HEK293T (cell line): Measurements from ENCODE around the gene GMCL1.
"Not testable (repeated sequence)": the region's sequence is repeated elsewhere in the genome, so short reads cannot be mapped to it uniquely, and the experiment has no call there.

Experiments
- CTCF ChIA-PET: fragments of 350-600 bp; formaldehyde crosslinking; extraction: SDS; loops from one replicate; lab custom pipeline; 2021; ENCODE audit warnings: antibody characterized with exemption, inconsistent platforms; lab: Yijun Ruan, JAX
- POLR2A ChIA-PET: fragments of 350-600 bp; formaldehyde crosslinking; extraction: SDS; loops from one replicate; lab custom pipeline; 2020; ENCODE audit warnings: antibody characterized with exemption, inconsistent platforms; lab: Yijun Ruan, JAX
- DNase-seq: peaks from one replicate; pipeline ENCODE4 v3.0.0; 2012; ENCODE audit warnings: mixed read lengths; ENCODE audit errors: extremely low spot score
- ARNT ChIP-seq: fragments of 450-650 bp; IDR thresholded peaks from 2 replicates; pipeline ENCODE4 v1.6.1; 2017; ENCODE audit warnings: mild to moderate bottlenecking
- BHLHE40 ChIP-seq: fragments of 450-650 bp; IDR thresholded peaks from 2 replicates; pipeline ENCODE4 v1.6.1; 2016; ENCODE audit warnings: mild to moderate bottlenecking, moderate library complexity, borderline replicate concordance
- CTBP1 ChIP-seq: fragments of 450-650 bp; IDR thresholded peaks from 2 replicates; pipeline ENCODE4 v1.6.1; 2016; ENCODE audit warnings: borderline replicate concordance
- ELF4 ChIP-seq: fragments of 450-650 bp; IDR thresholded peaks from 2 replicates; pipeline ENCODE4 v1.6.1; 2017; ENCODE audit warnings: antibody characterized with exemption
- FOXA1 ChIP-seq: fragments of 450-650 bp; IDR thresholded peaks from 2 replicates; pipeline ENCODE4 v1.6.1; 2016; ENCODE audit warnings: mild to moderate bottlenecking
- FOXK2 ChIP-seq: fragments of 450-650 bp; IDR thresholded peaks from 2 replicates; pipeline ENCODE4 v1.6.1; 2016; ENCODE audit warnings: mild to moderate bottlenecking
- FOXM1 ChIP-seq: fragments of 450-650 bp; IDR thresholded peaks from 2 replicates; pipeline ENCODE4 v1.6.1; 2017; ENCODE audit warnings: mild to moderate bottlenecking, borderline replicate concordance
- HDGF ChIP-seq: fragments of 450-650 bp; IDR thresholded peaks from 2 replicates; pipeline ENCODE4 v1.6.1; 2017; ENCODE audit warnings: antibody characterized with exemption, borderline replicate concordance
- L3MBTL2 ChIP-seq: fragments of 450-650 bp; conservative IDR thresholded peaks from 2 replicates; pipeline ENCODE4 v1.6.1; 2016; ENCODE audit warnings: mild to moderate bottlenecking
- LEF1 ChIP-seq: fragments of 450-650 bp; IDR thresholded peaks from 2 replicates; pipeline ENCODE4 v1.6.1; 2017; ENCODE audit warnings: mild to moderate bottlenecking, borderline replicate concordance
- NFRKB ChIP-seq: fragments of 450-650 bp; IDR thresholded peaks from 2 replicates; pipeline ENCODE4 v1.6.1; 2016; ENCODE audit warnings: mild to moderate bottlenecking, moderate library complexity
- PKNOX1 ChIP-seq: fragments of 450-650 bp; IDR thresholded peaks from 2 replicates; pipeline ENCODE4 v1.6.1; 2016
- SUZ12 ChIP-seq: fragments of 450-650 bp; IDR thresholded peaks from 2 replicates; pipeline ENCODE4 v1.6.1; 2016; ENCODE audit warnings: mild to moderate bottlenecking
- TARDBP ChIP-seq: fragments of 450-650 bp; IDR thresholded peaks from 2 replicates; pipeline ENCODE4 v1.6.1; 2016
- ZNF384 ChIP-seq: fragments of 450-650 bp; IDR thresholded peaks from 2 replicates; pipeline ENCODE4 v1.6.1; 2016

Gene GMCL1

GRCh38 chr2:69827796-69828540 is 1.5 kb upstream of the GMCL1 start:
- POLR2A ChIA-PET = interaction anchor here (1.0 kb wide), 3 partner anchors 37 to 391 kb away, joined by 3 read pairs; partner anchors contain the start of genes NFU1 and SNRNP27
- DNase-seq = no peak
- CTCF ChIA-PET = interaction anchor here (0.9 to 1.4 kb wide), 4 partner anchors 11 to 315 kb away, joined by 3 to 6 read pairs (median 3); no protein-coding TSS in a partner anchor
- TF ChIP-seq LEF1 (no peak), PKNOX1 (no peak), FOXA1 (no peak), SUZ12 (no peak), ZNF384 (no peak), BHLHE40 (no peak), FOXK2 (no peak), HDGF (no peak)

- ChIA-PET CTCF (no interaction called here), POLR2A (interaction anchor here (0.7 to 1.2 kb wide), 6 partner anchors 38 to 464 kb away, joined by 3 to 6 read pairs (median 3); partner anchors contain the start of genes ANXA4, MXD1, NFU1 and SNRNP27)
- DNase-seq = no peak
- TF ChIP-seq TARDBP (no peak), L3MBTL2 (no peak)
Observed at GRCh38 chr2:69828938-69829255, 563 bp upstream of the GMCL1 start.

GRCh38 chr2:69830045-69830905 is 815 bp downstream of the GMCL1 start:
- POLR2A ChIA-PET = no interaction called here
- peak; percentile 30 for DNase-seq
- CTCF ChIA-PET = interaction anchor here (0.6 to 0.7 kb wide), 3 partner anchors 17 to 106 kb away, joined by 3 to 6 read pairs (median 4); no protein-coding TSS in a partner anchor
- TF ChIP-seq ZNF384 (peak; percentile 82), CTBP1 (no peak)

- POLR2A ChIA-PET, DNase-seq: not testable (repeated sequence)
- CTCF ChIA-PET = interaction anchor here (0.7 kb wide), 1 partner anchor 72 kb away, joined by 4 read pairs; no protein-coding TSS in a partner anchor
- TF ChIP-seq PKNOX1 = peak; percentile 27; the same call in 1 of the 2 replicates
Observed at GRCh38 chr2:69830906-69831241, 1.4 kb downstream of the GMCL1 start.

- DNase-seq = no peak
- POLR2A ChIA-PET = no interaction called here
- CTCF ChIA-PET = interaction anchor here (0.7 kb wide), 2 partner anchors 70 to 73 kb away, joined by 3 to 4 read pairs; no protein-coding TSS in a partner anchor
- TF ChIP-seq FOXK2 (no peak), SUZ12 (no peak), L3MBTL2 (no peak), CTBP1 (no peak), NFRKB (no peak), ARNT (no peak), FOXA1 (no peak), LEF1 (no peak), FOXM1 (no peak), PKNOX1 (no peak), ELF4 (no peak), HDGF (no peak), ZNF384 (no peak), TARDBP (no peak)
Observed at GRCh38 chr2:69831354-69831905, 2.0 kb downstream of the GMCL1 start.

- TF ChIP-seq PKNOX1 = peak; percentile 64
- TF ChIP-seq ELF4 = no peak
- POLR2A ChIA-PET = no interaction called here
- CTCF ChIA-PET = interaction anchor here (1.4 kb wide), 1 partner anchor 109 kb away, joined by 3 read pairs; no protein-coding TSS in a partner anchor
- DNase-seq = no peak
Observed at GRCh38 chr2:69833752-69834151, 4.3 kb downstream of the GMCL1 start.
